Muscle layer of duodenum (tissue), 2 donors: Measurements from ENCODE around the gene KRTAP1-3.
"Not testable (repeated sequence)": the region's sequence is repeated elsewhere in the genome, so short reads cannot be mapped to it uniquely, and the experiment has no call there.

Experiments
- H3K27ac ChIP-seq: one replicate; pipeline ENCODE4 v1.7.0; 2013; ENCODE audit warnings: mild to moderate bottlenecking, low read length
- H3K27me3 ChIP-seq: one replicate; pipeline ENCODE4 v1.7.0; 2013; ENCODE audit warnings: low read depth, mild to moderate bottlenecking, control low read depth, low read length
- H3K36me3 ChIP-seq, 2 donors: one replicate each; pipeline ENCODE4 v1.7.0; 2013; ENCODE audit warnings: low read length in 2 of 2, control low read depth in 1 of 2, mild to moderate bottlenecking in 1 of 2; ENCODE audit not compliant: insufficient read depth in 2 of 2, control insufficient read depth in 1 of 2
- H3K4me1 ChIP-seq, 2 donors: one replicate each; pipeline ENCODE4 v1.7.0; 2013; ENCODE audit warnings: low read length in 2 of 2, mild to moderate bottlenecking in 2 of 2, control low read depth in 1 of 2, moderate library complexity in 1 of 2; ENCODE audit not compliant: insufficient read depth in 2 of 2, control insufficient read depth in 1 of 2
- H3K4me3 ChIP-seq, 2 donors: one replicate each; pipeline ENCODE4 v1.7.0; 2013; ENCODE audit warnings: low read length in 2 of 2, low read depth in 1 of 2, mild to moderate bottlenecking in 1 of 2
- H3K9me3 ChIP-seq, 2 donors: one replicate each; pipeline ENCODE4 v1.7.0; 2013; ENCODE audit warnings: low read length in 2 of 2, control low read depth in 1 of 2, mild to moderate bottlenecking in 1 of 2; ENCODE audit not compliant: control insufficient read depth in 1 of 2
- donor health status: healthy.

KRTAP1-3 gene

GRCh38 chr17:41052566-41052965 is 17.9 kb upstream of the KRTAP1-3 start:
- H3K27me3 ChIP-seq: no peaks in the 10 kb centered on the region
- peaks cover 0 to 3% of the 10 kb centered on the region in 2 donors for H3K9me3 ChIP-seq
- no peak overlapping the region for H3K4me3 ChIP-seq
- no peaks in the 10 kb centered on the region for H3K4me1 ChIP-seq
- H3K27ac ChIP-seq: no peak overlapping the region
- H3K36me3 ChIP-seq: no peaks in the 10 kb centered on the region

GRCh38 chr17:41049110-41049509 is 14.4 kb upstream of the KRTAP1-3 start:
- Histone ChIP-seq H3K9me3 (no peaks in the 10 kb centered on the region), H3K4me3 (no peak overlapping the region), H3K27ac (no peak overlapping the region), H3K36me3 (no peaks in the 10 kb centered on the region), H3K27me3 (no peaks in the 10 kb centered on the region), H3K4me1 (no peaks in the 10 kb centered on the region)

GRCh38 chr17:41048441-41048840 is 13.8 kb upstream of the KRTAP1-3 start:
- peaks cover 0 to 4% of the 10 kb centered on the region in 2 donors for H3K9me3 ChIP-seq
- H3K36me3 ChIP-seq: no peaks in the 10 kb centered on the region
- no peaks in the 10 kb centered on the region for H3K27me3 ChIP-seq

GRCh38 chr17:41046735-41047465 is 12.2 kb upstream of the KRTAP1-3 start, which contains the start of gene KRTAP2-1:
TSS of gene KRTAP2-1 (minus strand) at chr17:41047316. CDS start at chr17:41047267, 49 bp downstream.
- H3K27me3 ChIP-seq, H3K9me3 ChIP-seq, H3K4me1 ChIP-seq, H3K27ac ChIP-seq, H3K36me3 ChIP-seq, H3K4me3 ChIP-seq: not testable (repeated sequence)

More at GRCh38 chr17:41048441-41048840, 13.8 kb upstream of the KRTAP1-3 start:
- H3K27ac ChIP-seq: no peak overlapping the region
- no peaks in the 10 kb centered on the region for H3K4me1 ChIP-seq
- no peak overlapping the region for H3K4me3 ChIP-seq

- H3K9me3 ChIP-seq: peaks cover 0 to 8% of the 10 kb centered on the region in 2 donors
- no peaks in the 10 kb centered on the region for H3K27me3 ChIP-seq
- no peak overlapping the region for H3K27ac ChIP-seq
- H3K36me3 ChIP-seq: no peaks in the 10 kb centered on the region
- no peaks in the 10 kb centered on the region for H3K4me1 ChIP-seq
- no peak overlapping the region for H3K4me3 ChIP-seq
Observed at GRCh38 chr17:41042953-41043352, 8.3 kb upstream of the KRTAP1-3 start.

- H3K27ac ChIP-seq, H3K4me3 ChIP-seq, H3K36me3 ChIP-seq, H3K9me3 ChIP-seq, H3K4me1 ChIP-seq, H3K27me3 ChIP-seq: not testable (repeated sequence)
Observed at GRCh38 chr17:41040783-41041571, 6.3 kb upstream of the KRTAP1-3 start, which contains the start of gene KRTAP1-1. TSS of gene KRTAP1-1 (minus strand) at chr17:41041450. CDS start at chr17:41041397, 53 bp downstream.

- Histone ChIP-seq H3K36me3 (no peaks in the 10 kb centered on the region), H3K4me3 (no peak overlapping the region), H3K9me3 (peaks cover 0 to 4% of the 10 kb centered on the region in 2 donors), H3K27ac (no peak overlapping the region), H3K4me1 (no peaks in the 10 kb centered on the region), H3K27me3 (no peaks in the 10 kb centered on the region)
Observed at GRCh38 chr17:41037853-41038350, 3.2 kb upstream of the KRTAP1-3 start.

GRCh38 chr17:41029633-41030245 is 4.9 kb downstream of the KRTAP1-3 start, which contains the start of gene KRTAP1-4:
TSS of gene KRTAP1-4 (minus strand) at chr17:41030195. CDS start at chr17:41030078, 117 bp downstream.
- Histone ChIP-seq H3K36me3 (no peaks in the 10 kb centered on the region), H3K4me3 (no peak within 1 kb of the TSS), H3K27me3 (no peaks in the 10 kb centered on the region)

GRCh38 chr17:41026715-41027471 is 7.8 kb downstream of the KRTAP1-3 start, which contains the start of gene KRTAP1-5:
TSS of gene KRTAP1-5 (minus strand) at chr17:41027208. CDS start at chr17:41027155, 53 bp downstream.
- Histone ChIP-seq H3K27me3 (no peaks in the 10 kb centered on the region), H3K27ac (no peak within 1 kb of the TSS), H3K4me1 (no peaks in the 10 kb centered on the region), H3K9me3 (no peaks in the 10 kb centered on the region), H3K36me3 (no peaks in the 10 kb centered on the region), H3K4me3 (no peak within 1 kb of the TSS)

More at GRCh38 chr17:41029633-41030245, 4.9 kb downstream of the KRTAP1-3 start, which contains the start of gene KRTAP1-4:
- no peak within 1 kb of the TSS for H3K27ac ChIP-seq
- no peaks in the 10 kb centered on the region for H3K4me1 ChIP-seq
- no peaks in the 10 kb centered on the region for H3K9me3 ChIP-seq

GRCh38 chr17:41024697-41025096 is 10.0 kb downstream of the KRTAP1-3 start:
- H3K36me3 ChIP-seq: no peaks in the 10 kb centered on the region
- H3K27ac ChIP-seq: no peak overlapping the region

More at GRCh38 chr17:41024697-41025096, 10.0 kb downstream of the KRTAP1-3 start:
- Histone ChIP-seq H3K4me3 (no peak overlapping the region), H3K9me3 (peaks cover 0 to 5% of the 10 kb centered on the region in 2 donors), H3K4me1 (no peaks in the 10 kb centered on the region), H3K27me3 (no peaks in the 10 kb centered on the region)
